ENCODE results near the gene MBD5.
A peak's percentile ranks its signal among the peaks of the same experiment; 100 is the strongest.

MBD5 gene

GRCh38 chr2:148023861-148024260 is 3.0 kb downstream of the MBD5 start:
- no peak for DNase-seq

- DNase-seq: no peak
Measured at GRCh38 chr2:148026573-148026972, 5.7 kb downstream of the MBD5 start.

GRCh38 chr2:148027822-148028221 is 6.9 kb downstream of the MBD5 start:
- no peak for DNase-seq

GRCh38 chr2:148028781-148029180 is 7.9 kb downstream of the MBD5 start:
- no peak for DNase-seq

GRCh38 chr2:148031152-148031551 is 10.3 kb downstream of the MBD5 start:
- no peak for DNase-seq

GRCh38 chr2:148032215-148032614 is 11.3 kb downstream of the MBD5 start:
- no peak for DNase-seq

- DNase-seq: no peak
Measured at GRCh38 chr2:148039783-148040182, 18.9 kb downstream of the MBD5 start.

- no peak for DNase-seq
Measured at GRCh38 chr2:148042219-148042618, 21.3 kb downstream of the MBD5 start.

- DNase-seq: no peak
Measured at GRCh38 chr2:148044322-148044721, 23.4 kb downstream of the MBD5 start.

- no peak for DNase-seq
Measured at GRCh38 chr2:148046802-148047201, 25.9 kb downstream of the MBD5 start.

- DNase-seq: no peak
Measured at GRCh38 chr2:148048475-148049221, 27.8 kb downstream of the MBD5 start.

- DNase-seq: no peak
Measured at GRCh38 chr2:148049284-148049683, 28.4 kb downstream of the MBD5 start.

- no peak for DNase-seq
Measured at GRCh38 chr2:148052687-148053086, 31.8 kb downstream of the MBD5 start.

GRCh38 chr2:148058641-148059040 is 37.8 kb downstream of the MBD5 start:
- no peak for DNase-seq

GRCh38 chr2:148063633-148064032 is 42.7 kb downstream of the MBD5 start:
- no peak for DNase-seq

- no peak for DNase-seq
Measured at GRCh38 chr2:148065936-148066335, 45.0 kb downstream of the MBD5 start.

- no peak for DNase-seq
Measured at GRCh38 chr2:148067801-148068200, 46.9 kb downstream of the MBD5 start.

- DNase-seq: no peak
Measured at GRCh38 chr2:148071351-148071750, 50.5 kb downstream of the MBD5 start.

GRCh38 chr2:148096012-148096411 is 75.1 kb downstream of the MBD5 start:
- DNase-seq: no peak

- DNase-seq: no peak
Measured at GRCh38 chr2:148102641-148103040, 81.8 kb downstream of the MBD5 start.

GRCh38 chr2:148103946-148104345 is 83.1 kb downstream of the MBD5 start:
- no peak for DNase-seq

- no peak for DNase-seq
Measured at GRCh38 chr2:148106331-148106730, 85.4 kb downstream of the MBD5 start.

- no peak for DNase-seq
Measured at GRCh38 chr2:148108385-148108784, 87.5 kb downstream of the MBD5 start.

- no peak for DNase-seq
Measured at GRCh38 chr2:148110184-148110583, 89.3 kb downstream of the MBD5 start.

GRCh38 chr2:148122788-148123187 is 101.9 kb downstream of the MBD5 start:
- peak; percentile 10 for DNase-seq
